Stimulated activated CD8-positive, alpha-beta memory T cell treated with anti-CD3 and anti-CD28 coated beads, Interleukin-12 subunit alpha, Interleukin-12 subunit beta, amount 100 ng/mL, for 4 hours (primary cell): ENCODE data around the gene DCAF8.

Experiments
- DNase-seq: peaks from one replicate; pipeline ENCODE4 v3.0.0-alpha.2; 2020; ENCODE audit warnings: low read depth

DCAF8 gene

GRCh38 chr1:160169553-160170399 lies 92.6 kb downstream of the DCAF8 start:
- no peak for DNase-seq

- DNase-seq = no peak
Observed at GRCh38 chr1:160168609-160169369, 93.6 kb downstream of the DCAF8 start.

- DNase-seq = no peak
Observed at GRCh38 chr1:160168016-160168415, 94.3 kb downstream of the DCAF8 start.

GRCh38 chr1:160167580-160167979 lies 94.8 kb downstream of the DCAF8 start:
- DNase-seq = no peak

GRCh38 chr1:160167056-160167455 lies 95.3 kb downstream of the DCAF8 start:
- no peak for DNase-seq

- no peak for DNase-seq
Observed at GRCh38 chr1:160166166-160166868, 96.0 kb downstream of the DCAF8 start.
